Activated effector memory CD4-positive, alpha-beta T cell treated with anti-CD3 and anti-CD28 coated beads, Interleukin-2, amount 50 U/mL, for 16 hours (primary cell): ENCODE results near the gene FARP2.
"Not testable (repeated sequence)": the region's sequence is repeated elsewhere in the genome, so short reads cannot be mapped to it uniquely, and the experiment has no call there.

Experiments used
- DNase-seq: peaks from one replicate; pipeline ENCODE4 v3.0.0-alpha.2; 2020

The FARP2 gene

DNA sequence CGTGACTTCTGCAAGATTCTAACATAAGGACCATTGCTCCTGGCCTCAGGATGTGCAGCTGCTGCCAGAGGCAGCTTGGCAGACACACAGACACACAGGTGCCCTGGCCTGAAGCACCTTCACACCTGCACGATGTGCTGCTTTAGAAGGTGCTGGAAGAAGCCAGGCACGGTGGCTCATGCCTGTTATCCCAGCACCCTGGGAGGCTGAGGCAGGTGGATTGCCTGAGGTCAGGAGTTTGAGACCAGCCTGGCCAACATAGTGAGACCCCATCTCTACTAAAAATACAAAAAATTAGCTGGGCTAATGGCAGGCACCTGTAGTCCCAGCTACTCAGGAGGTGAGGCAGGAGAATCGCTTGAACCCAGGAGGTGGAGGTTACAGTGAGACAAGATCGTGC, 57.4 kb downstream of the FARP2 start:
- DNase-seq = not testable (repeated sequence)

DNA sequence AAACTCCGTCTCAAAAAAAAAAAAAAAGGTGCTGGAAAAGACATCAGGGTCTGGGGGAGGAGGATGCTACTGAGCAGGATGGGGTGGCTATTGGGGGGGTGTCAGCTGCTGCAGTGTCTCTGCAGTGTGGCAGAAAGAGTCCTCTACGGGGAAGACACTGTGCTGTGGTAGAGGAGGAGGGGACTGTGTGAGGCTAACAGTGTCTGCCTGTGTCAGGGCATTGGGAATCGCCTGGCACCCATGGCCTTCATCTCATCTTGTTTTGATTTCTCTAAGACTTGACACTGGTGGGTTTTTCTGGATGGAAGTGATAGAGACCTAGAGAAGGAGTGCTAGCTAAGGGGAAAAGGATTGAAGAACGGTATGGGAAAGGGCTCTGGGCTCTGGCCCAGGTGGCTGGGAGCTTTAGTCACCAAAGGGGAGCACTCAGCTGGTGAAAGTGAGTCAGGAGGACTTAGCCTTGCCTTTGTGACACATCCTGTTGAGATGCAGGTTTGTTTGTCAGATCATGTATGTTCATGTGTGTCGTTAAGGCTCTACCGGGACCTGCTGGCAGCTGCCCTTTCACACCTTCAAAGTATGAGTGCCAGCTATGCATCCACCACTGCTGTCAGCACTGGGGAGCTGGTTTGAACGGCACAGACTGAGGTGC, 58.0 kb downstream of the FARP2 start:
- no peak for DNase-seq

DNA sequence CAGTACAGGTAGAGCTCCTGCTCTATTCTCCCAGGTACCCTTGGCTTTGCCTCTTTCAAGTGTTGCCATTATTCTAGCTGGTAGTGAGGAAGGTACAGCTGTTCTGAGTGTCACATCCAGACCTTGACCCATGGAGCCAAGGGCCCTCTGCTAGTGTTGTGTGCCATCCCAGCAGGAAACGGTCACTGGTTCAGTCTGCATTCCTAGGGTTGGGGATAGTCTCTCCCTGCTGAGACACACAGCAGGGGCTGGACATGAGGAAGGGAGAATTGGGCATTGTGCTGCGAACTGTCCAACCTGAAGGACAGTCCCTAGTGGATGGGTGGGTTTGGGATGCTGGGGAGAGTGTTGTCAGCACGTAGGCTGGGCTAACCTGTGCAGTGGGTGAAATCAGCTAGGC, 59.1 kb downstream of the FARP2 start:
- no peak for DNase-seq

DNA sequence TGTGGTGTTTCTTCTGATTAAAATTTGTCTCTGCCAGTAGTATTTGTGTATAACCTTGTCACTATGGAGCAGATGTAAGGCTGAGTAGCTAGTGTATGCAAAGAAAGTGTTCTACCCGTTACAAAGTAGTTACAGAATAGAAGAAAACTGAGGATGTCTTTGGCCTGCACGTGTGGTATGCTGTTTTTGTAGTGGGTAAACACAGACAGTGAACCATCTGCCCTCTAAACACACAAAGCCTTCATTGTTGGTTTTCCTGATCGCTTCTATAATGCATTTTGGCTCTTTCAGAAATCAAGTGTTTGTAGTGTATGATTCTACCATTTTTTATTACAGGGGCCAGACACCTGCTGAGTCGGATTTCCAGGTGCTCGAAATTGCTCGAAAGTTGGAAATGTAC, 61.5 kb downstream of the FARP2 start:
- no peak for DNase-seq

DNA sequence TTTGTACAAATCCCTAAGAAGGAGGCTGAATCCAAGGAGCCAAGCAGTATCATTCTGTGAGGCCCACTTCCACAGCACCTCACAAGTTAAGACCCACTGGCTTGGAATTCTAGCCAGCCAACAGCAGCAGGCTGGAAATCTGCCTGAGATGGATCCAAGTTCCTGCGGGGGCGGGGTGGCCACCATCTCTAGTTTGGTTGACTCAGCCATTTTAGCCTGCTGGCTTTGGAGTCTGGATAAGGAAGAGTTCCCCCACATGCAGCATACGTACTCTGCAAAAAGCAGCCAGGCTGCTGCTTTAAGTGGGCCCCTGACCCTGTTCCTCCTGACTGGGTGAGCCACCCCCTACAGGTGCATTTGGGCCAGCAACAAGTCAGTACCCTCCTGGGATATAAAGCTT, 65.2 kb downstream of the FARP2 start:
- DNase-seq = no peak

DNA sequence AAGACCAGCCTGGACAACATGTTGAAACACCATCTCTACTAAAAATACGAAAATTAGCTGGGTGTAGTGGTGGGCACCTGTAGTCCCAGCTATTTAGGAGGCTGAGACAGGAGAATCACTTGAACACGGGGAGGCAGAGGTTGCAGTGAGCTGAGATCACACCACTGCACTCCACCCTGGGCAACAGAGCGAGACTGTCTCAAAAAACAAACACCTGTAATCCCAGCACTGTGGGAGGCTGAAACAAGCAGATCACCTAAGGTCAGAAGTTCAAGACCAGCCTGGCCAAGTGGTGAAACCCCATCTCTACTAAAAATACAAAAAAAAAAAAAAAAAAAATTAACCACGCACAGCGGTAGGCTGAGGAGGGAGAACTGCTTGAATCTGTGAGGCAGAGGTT, 65.9 kb downstream of the FARP2 start:
- not testable (repeated sequence) for DNase-seq

DNA sequence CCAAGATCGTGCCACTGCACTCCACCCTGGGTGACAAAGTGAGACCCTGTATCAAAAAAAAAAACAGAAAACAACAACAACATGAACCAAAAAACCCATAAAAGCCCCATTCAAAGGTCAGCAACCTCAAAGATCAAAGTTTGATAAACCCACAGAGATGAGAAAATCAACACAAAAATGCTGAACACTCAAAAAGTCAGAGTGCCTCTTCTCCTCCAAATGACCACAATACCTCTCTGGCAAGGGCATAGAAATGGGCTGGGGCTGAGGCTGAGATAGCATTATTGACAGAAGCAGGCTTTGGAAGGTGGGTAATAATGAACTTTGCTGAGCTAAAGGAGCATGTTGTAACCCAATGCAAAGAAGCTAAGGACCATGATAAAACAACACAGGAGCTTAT, 66.3 kb downstream of the FARP2 start:
- DNase-seq = no peak

DNA sequence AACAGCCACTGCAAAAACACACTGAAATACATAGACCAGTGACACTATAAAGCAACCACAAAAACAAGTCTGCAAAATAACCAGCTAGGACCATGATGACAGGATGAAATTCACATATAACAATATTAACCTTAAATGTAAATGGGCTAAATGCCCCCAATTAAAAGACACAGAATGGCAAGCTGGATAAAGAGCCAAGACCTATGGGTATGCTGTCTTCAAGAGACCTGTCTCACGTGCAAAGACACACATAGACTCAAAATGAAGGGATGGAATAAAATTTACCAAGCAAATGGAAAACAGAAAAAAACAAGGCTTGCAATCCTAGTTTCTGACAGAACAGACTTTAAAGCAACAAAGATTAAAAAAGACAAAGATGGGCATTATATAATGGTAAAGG, 67.4 kb downstream of the FARP2 start:
- DNase-seq = not testable (repeated sequence)

DNA sequence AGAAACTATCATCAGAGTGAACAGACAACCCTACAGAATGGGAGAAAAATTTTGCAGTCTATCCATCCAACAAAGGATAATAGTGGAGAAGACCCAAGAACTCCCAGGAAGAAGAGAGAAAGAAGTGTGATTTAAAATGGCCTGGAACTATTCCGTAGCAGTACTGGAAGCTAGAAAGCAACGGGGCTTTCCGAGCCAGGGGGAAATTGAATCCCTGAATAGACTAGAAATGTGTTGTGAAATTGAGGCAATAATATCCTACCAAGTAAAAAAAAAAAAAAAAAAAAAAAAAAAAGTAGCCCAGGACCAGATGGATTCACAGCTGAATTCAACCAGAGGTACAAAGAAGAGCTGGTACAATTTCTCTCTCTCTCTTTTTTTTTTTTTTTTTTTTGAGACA, 69.3 kb downstream of the FARP2 start:
- DNase-seq = no peak

DNA sequence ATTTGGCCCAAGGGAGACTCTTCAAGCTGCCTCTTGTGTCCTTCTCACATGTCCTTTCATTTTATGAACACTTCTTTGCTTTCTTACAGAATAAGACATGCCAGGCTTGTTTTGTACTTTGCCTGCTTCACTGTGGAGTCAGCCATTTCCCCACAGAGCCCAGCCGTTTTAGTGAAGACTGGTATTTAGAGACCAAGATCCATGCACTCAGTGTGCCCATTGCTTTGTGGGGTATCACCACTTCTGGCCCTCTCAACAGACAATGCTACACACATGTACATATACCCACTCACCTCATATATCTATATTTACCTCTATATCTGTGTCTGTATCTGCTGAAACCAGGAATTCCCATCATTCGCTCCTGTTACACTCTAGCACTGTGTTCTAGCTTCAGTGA, 74.1 kb downstream of the FARP2 start:
- no peak for DNase-seq

DNA sequence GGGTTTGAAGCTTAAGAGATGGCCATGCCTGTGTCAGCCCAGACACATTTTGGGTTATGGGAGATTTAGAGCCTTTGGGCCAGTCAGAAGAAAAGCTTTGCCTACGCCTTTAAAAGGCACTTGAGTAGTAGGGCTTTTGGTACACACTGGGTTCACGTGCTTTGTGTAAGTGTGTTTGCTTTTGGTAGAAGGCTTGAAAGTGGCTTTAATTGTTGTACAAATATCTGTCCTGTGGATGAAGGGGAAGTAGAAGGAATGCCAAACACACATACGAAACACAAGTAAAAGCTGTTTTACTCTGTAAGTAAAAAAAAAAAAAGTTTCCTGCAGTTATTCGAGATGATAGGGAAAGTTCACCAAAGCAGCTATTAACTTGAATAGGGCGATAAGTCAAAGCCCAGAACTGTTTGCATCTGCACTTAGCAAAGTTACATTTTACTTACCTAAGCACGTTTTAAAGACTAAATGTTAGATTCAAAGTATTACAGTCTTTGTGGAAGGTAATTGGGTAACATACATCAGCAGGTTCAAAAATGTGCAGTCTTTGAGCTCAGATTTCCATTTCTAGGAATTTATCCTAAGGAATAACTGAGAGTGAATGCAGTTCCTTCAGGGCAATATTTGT, 76.9 kb downstream of the FARP2 start:
- DNase-seq = no peak

DNA sequence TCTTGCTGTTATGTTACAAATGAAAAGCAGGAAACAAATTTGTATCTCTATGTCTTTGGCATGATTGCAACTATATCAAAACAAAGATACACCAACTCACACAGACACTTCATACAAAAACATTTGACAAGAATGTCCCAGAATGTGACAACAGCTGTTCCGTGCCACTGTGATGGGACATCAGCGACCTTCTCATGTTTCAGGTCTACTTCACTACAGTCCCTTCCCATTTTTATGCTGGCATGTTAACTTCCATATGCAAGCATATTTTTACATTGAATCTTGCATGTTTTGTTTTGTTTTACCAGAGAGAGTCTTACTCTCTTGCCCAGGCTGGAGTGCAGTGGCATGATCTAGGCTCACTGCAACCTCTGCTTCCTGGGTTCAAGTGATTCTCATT, 81.1 kb downstream of the FARP2 start:
- DNase-seq = no peak

DNA sequence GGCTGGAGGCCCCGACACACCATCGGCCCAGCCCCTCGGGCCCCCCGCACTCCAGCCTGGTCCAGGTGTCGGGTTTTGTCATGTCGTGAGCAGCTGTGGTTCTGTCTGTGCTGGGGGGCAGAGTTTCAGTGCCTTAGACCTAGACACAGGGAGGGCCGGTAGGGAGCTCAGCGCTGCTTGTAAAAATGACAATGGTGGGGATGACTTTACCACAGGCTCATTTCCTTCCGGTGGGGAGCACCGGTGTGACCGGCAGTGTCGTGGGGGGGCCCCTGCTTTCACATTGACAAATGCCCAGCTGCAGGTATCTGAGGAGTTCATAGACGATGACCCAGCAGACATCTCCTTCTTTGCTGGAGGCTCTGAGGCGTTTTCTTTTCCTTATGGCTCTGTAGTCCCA, 85.4 kb downstream of the FARP2 start:
- no peak for DNase-seq

DNA sequence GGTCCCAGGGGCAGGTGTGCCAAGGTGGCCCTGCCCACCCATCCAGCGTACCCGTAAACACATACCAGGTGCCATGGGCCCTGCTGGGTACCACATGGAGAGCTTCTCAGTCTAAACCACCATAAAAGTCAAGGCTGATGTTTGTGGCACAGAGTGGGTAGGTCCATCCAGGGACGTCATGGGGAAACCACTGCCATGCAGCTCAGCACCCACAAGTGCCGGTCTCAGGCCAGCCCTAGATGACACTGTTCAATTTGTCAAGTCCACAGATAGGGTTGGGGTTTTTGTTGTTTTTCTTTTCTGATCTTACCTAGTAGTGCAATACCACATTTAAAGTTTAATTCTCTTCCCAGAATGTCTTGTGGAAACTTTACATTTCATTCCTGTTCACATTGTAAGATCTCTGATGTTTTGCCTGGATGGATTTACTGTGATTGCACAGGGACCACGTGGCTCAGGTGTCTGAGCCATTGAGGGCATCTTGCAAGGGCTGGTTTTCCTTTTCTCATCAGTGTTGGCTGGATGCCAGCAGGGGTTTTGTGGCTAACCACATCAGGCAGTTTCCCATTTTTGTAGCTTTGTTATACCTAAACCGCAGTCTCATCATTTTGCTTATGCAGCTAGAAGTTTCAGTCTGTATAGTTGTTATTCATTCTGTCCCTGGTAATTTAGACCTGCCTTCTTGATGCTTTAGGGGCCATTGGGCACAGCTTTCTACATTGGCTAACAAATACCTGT, 87.6 kb downstream of the FARP2 start:
- DNase-seq = peak; percentile 94

DNA sequence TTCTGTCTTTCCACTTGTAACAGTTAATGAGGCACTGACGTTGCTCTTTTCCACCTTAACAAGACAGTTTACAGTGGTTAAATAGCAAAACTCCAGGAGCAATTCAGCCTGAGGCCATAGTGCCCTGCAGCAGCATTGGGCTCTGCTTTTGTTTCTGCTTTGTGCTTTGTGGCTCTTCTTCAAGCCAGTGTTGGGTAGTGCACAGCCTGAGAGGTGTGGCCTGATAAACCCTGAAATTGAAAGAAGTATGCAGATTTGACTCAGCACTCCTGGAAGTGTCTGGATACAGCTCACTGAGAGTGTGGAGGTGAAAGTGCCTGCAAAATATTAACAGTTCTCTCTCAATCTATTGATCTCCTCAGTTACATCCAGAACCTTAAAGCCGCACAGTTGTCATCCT, 89.3 kb downstream of the FARP2 start:
- DNase-seq = no peak

DNA sequence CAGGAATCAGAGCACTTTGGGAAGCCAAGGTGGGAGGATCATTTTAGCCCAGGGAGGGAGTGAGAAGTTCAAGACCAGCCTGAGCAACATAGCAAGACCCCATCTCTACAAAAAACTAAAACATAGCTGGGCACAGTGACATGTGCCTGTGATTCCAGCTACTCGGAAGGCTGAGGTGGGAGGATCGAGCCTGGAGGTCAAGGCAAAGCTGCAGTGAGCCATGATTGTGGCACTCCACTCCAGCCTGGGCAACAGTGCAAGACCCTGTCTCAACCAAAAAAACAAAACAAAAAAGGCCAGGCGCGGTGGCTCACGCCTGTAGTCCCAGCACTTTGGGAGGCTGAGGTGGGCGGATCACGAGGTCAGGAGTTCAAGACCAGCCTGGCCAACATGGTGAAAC, 94.0 kb downstream of the FARP2 start:
- not testable (repeated sequence) for DNase-seq

DNA sequence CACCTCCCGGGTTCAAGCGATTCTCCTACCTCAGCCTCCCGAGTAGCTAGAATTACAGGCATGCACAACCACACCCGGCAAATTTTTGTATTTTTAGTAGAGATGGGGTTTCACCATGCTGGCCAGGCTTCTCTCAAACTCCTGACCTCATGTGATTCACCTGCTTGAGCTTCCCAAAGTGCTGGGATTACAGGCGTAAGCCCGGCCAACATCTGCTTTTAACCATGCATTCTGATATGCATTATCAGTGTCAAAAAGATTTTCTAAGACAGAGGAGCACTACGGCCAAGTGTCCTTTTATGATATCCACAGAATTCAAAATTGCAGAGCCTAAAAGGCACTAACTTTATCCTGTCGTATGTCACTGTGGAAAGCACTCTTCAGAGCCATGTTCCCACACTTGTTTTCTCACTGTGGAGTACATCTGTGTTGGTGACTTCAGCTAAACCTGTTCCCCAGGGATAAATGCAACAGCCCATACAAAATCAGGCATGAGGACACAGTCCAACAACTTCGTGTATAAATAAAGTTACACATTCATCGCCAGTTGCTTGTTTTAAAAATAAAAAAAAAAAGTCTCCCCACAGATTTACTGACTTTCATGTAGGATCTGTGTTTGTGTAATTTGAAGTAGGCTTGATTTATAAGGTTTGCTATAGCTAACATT, 95.9 kb downstream of the FARP2 start:
- no peak for DNase-seq

DNA sequence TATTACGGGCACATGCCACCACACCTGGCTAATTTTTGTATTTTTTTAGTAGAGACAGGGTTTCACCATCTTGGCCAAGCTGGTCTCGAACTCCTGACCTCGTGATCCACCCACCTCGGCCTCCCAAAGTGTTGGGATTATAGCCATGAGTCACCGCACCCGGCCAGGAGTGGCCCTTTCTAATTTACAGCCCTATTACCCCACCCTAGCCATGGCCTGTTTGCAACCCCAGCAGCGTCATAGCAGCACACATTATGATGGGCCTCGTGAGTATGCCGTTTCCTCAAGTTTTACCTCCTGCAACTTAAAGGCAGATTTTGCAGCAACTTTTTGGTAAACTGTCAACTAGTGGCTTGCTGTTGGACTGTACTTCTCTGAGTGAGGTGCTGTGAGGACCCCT, 97.8 kb downstream of the FARP2 start:
- DNase-seq = not testable (repeated sequence)

DNA sequence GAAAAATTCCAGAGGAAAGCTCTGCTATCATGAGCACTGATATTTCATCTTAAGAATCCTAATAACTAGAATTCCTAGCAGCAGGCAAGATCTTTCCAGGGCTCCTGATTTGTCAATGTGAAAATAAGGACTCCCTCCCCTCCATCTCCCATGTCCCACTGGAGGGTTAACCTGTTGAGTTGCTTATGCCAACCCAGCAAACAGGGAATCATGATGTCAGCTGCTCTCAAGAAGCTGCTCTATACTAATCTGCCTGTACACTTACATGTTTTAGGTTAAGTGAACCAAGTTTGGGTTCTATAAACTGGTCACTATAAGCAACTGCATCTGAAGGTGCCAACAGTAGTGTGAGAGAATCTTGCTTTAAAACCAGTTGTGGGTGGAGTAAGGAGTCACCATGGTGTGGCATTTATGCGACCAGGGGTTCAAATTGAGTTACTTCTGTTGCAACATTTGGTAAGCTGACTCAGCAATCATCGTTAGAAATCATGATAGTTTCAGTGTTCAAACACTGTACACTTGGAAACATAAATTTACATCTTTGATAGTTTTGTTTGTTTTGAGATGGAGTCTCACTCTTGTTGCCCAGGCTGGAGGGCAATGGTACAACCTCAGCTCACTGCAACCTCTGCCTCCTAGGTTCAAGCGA, 98.9 kb downstream of the FARP2 start:
- DNase-seq = no peak

DNA sequence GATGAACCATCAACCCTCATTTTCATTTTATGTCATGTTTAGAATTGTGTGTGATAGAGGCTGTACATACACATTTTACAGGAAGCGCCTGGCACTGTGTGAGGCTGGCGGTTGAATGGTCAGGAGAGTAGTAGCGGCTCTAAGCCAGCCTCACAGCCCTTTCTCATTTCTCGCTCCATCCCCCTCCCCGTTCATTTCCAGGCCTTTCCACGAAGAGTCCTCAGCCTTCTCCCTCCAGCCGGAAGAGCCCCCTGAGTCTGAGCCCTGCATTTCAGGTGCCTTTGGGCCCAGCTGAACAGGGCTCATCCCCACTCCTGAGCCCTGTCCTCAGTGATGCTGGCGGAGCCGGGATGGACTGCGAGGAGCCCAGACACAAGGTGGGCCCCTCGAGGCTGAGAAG, 100.5 kb downstream of the FARP2 start:
- no peak for DNase-seq

DNA sequence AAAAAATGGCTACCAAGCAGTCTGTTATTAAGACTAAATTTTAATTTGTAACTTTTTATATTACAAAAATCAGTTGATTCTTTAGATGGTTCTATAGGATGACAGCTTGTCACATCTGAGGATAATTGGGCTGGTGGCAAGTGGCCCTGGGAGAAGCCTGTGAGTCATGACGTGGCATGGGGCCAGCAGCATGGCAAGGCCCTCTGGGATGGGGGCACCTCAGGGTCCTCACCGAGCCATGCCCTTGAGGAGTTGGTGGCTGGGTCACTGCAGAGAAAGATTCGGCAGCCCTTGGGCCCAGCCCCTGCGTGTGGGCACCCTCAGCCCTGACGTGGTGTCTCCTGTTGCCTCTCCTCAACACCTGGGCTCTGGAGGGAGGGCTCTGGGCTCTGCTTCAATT, 102.6 kb downstream of the FARP2 start:
- DNase-seq = no peak

DNA sequence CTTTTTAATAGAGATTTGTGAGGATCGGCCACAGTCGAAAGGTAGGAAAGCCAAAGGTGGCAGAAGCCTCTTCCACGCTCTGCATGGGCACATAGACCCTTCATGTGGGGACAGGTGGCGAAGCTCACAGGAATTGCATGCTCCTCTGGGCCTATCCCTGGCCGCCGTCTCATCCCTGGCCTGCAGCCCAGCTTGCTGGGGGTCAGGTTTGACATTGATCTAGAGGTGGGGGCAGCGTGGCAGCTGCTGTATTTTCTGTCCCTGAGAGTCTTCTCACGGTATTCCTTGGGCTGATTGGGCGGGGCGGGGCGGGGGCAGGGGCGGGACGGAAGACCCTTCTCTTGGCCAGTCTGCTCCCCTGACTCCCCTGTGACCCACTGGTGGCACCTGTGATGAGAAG, 103.4 kb downstream of the FARP2 start:
- no peak for DNase-seq

DNA sequence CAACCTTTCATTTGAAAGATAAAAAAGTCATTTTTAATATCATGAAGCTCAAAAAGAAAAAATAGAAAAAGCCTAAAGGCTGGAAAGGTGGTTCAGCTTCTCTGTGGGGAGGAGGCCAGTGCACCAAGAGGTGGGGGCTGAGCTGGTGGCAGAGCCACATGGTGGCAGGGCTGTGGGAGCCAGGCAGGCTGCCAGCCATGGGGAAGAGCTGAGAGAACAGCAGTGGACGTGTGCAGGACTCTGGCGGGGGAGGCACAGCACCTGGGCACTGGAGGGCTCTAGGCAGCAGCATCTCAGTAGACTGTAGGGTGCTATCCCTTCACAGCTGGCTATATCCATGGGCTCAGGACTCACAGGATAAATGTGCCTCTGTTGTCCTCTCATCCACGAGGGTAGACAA, 104.5 kb downstream of the FARP2 start:
- no peak for DNase-seq
